Right lobe of liver (tissue), 6 donors: ENCODE results near the gene SLC25A36. TPM values are rescaled to one million over a fixed set of nuclear protein-coding genes. Genes with fewer than 3 reads are reported as not detected.
"Not testable (repeated sequence)": the region's sequence is repeated elsewhere in the genome, so short reads cannot be mapped to it uniquely, and the experiment has no call there.

Experiments
- ATAC-seq, 4 donors: fragments of 200-7000 bp; cut with Tn5 transposase; one replicate each; pipeline ENCODE4 v1.9.1; 2020; ENCODE audit warnings: mild to moderate bottlenecking in 4 of 4, moderate library complexity in 4 of 4
- DNase-seq, 3 donors: peaks; one replicate each; pipeline ENCODE4 v3.0.0-alpha.2; 2020
- H3K27ac ChIP-seq, 3 donors: fragments of 200-600 bp; one replicate each; pipeline ENCODE4 v1.8.0; 2022
- H3K27me3 ChIP-seq, 2 donors: fragments of 200-600 bp; one replicate each; pipeline ENCODE4 v1.8.0; 2022
- H3K36me3 ChIP-seq, 4 donors: fragments of 200-600 bp; sonication (generic) in 1 of 4; one replicate each; pipeline versions ENCODE4 v1.5.1 to v1.8.0; 2017 to 2022; ENCODE audit warnings: control low read depth in 1 of 4
- H3K4me1 ChIP-seq, 4 donors: fragments of 200-600 bp; sonication (generic) in 1 of 4; one replicate each; pipeline versions ENCODE4 v1.5.1 to v1.8.0; 2017 to 2022; ENCODE audit warnings: control low read depth in 1 of 4
- H3K4me3 ChIP-seq, 3 donors: fragments of 200-600 bp; one replicate each; pipeline ENCODE4 v1.8.0; 2022
- H3K9me3 ChIP-seq, 4 donors: fragments of 200-600 bp; sonication (generic) in 1 of 4; one replicate each; pipeline versions ENCODE4 v1.5.1 to v1.8.0; 2017 to 2022; ENCODE audit warnings: control low read depth in 1 of 4
- CTCF ChIP-seq, 4 donors: fragments of 200-600 bp in 3 of 4; fragments of 450-650 bp in 1 of 4; IDR thresholded peaks; one replicate each; pipeline versions ENCODE4 v1.5.1 to v1.8.0; 2016 to 2022; ENCODE audit warnings: antibody characterized with exemption in 4 of 4, mild to moderate bottlenecking in 2 of 4
- POLR2A ChIP-seq: fragments of 450-650 bp; IDR thresholded peaks from one replicate; pipeline ENCODE4 v1.6.1; 2017; ENCODE audit warnings: antibody characterized with exemption, mild to moderate bottlenecking
- WGBS: methylation state at CpG from one replicate; pipeline ENCODE4 v1.1.6; 2018; ENCODE audit warnings: low coverage, low lambda C conversion rate; ENCODE audit not compliant: insufficient coverage; ENCODE audit errors: missing lambda C conversion rate; 5-methylcytosine and 5-hydroxymethylcytosine counted together
- intact Hi-C, 2 donors: fragments of 100-400 bp; cut with DNase I; formaldehyde crosslinking; loops; one replicate each; pipeline versions ENCODE4 v1.11.2 to v1.14.1; 2022
- total RNA-seq, 6 experiments: library from RNA; depleted of rRNA in 2 of 6; stranded (reverse); fragments of >200 nt in 2 of 6; fragmentation: NEBNext Ultra II Directional in 3 of 6; extraction: Animal tissue kit (Norgen Biotek cat#: 25700) in 3 of 6; gene quantifications; one replicate each; pipeline versions ENCODE4 v1.1.0 to v1.2.4, GENCODE V29; 2016 to 2023
- donor health status: DM: no; HTN: yes; CAD: no.
- donor health status: DM: no; HTN: no; CAD: no.
- donor health status: DM: no; HTN: no; CAD: no.
- donor health status: DM: no; HTN: yes; CAD: no.
- donor health status: DM: no; HTN: yes; CAD: no.

The SLC25A36 gene
- total RNA-seq, 6 experiments from 2014 or later = 2.8 to 6.0 (median 5.1) TPM

GRCh38 chr3:140956058-140956835, 14.6 kb downstream of the SLC25A36 start:
- no peak overlapping the region for H3K27ac ChIP-seq
- peak in 1 of 4 donors; percentile 11 for ATAC-seq
- TF ChIP-seq CTCF (IDR thresholded peaks at IDR 0.05) = no peak
- no peak for TF ChIP-seq POLR2A
- H3K4me3 ChIP-seq = no peak overlapping the region
- DNase-seq = no peak
- peaks cover 0 to 44% of the 10 kb centered on the region in 2 donors for H3K27me3 ChIP-seq
- intact Hi-C loops = no loop called here
- no peaks in the 10 kb centered on the region for H3K36me3 ChIP-seq
- WGBS = 55% methylated on average over 5 of the region's 5 CpGs
- no peaks in the 10 kb centered on the region for H3K9me3 ChIP-seq
- no peaks in the 10 kb centered on the region for H3K4me1 ChIP-seq

GRCh38 chr3:140972833-140973232, 31.2 kb downstream of the SLC25A36 start:
- Histone ChIP-seq H3K4me3 (no peak overlapping the region), H3K9me3 (no peaks in the 10 kb centered on the region), H3K4me1 (no peaks in the 10 kb centered on the region), H3K36me3 (no peaks in the 10 kb centered on the region), H3K27me3 (peaks cover 0 to 39% of the 10 kb centered on the region in 2 donors), H3K27ac (no peak overlapping the region)
- ATAC-seq = peak in 1 of 4 donors; percentile 26
- no peak for DNase-seq
- TF ChIP-seq CTCF (IDR thresholded peaks at IDR 0.05) (peak in 3 of 4 donors; percentile 21 to 26 (median 26)), POLR2A (no peak)
- intact Hi-C loops = no loop called here

GRCh38 chr3:140974900-140975299, 33.3 kb downstream of the SLC25A36 start:
- no peak overlapping the region for H3K27ac ChIP-seq
- intact Hi-C loops = no loop called here
- no peaks in the 10 kb centered on the region for H3K9me3 ChIP-seq
- H3K4me1 ChIP-seq = no peaks in the 10 kb centered on the region
- no peaks in the 10 kb centered on the region for H3K36me3 ChIP-seq
- no peak for ATAC-seq
- no peak for TF ChIP-seq CTCF (IDR thresholded peaks at IDR 0.05)
- no peak for TF ChIP-seq POLR2A
- H3K27me3 ChIP-seq = peaks cover 0 to 33% of the 10 kb centered on the region in 2 donors
- no peak overlapping the region for H3K4me3 ChIP-seq
- no peak for DNase-seq

GRCh38 chr3:140980663-140981062, 39.0 kb downstream of the SLC25A36 start:
- H3K4me1 ChIP-seq = no peaks in the 10 kb centered on the region
- peaks cover 0 to 13% of the 10 kb centered on the region in 2 donors for H3K27me3 ChIP-seq
- 66% methylated on average over 4 of the region's 4 CpGs for WGBS
- H3K4me3 ChIP-seq = no peak overlapping the region
- intact Hi-C loops = no loop called here
- TF ChIP-seq CTCF (IDR thresholded peaks at IDR 0.05) (no peak), POLR2A (no peak)
- ATAC-seq (no peak), DNase-seq (no peak)
- no peaks in the 10 kb centered on the region for H3K36me3 ChIP-seq
- no peak overlapping the region for H3K27ac ChIP-seq
- no peaks in the 10 kb centered on the region for H3K9me3 ChIP-seq

GRCh38 chr3:140987792-140988191, 46.2 kb downstream of the SLC25A36 start:
- ATAC-seq, H3K36me3 ChIP-seq, H3K9me3 ChIP-seq, H3K4me1 ChIP-seq, H3K27ac ChIP-seq, DNase-seq, H3K4me3 ChIP-seq, H3K27me3 ChIP-seq, intact Hi-C loops: not testable (repeated sequence)
- WGBS = 80% methylated on average over 1 of the region's 5 CpGs
